ENCODE results near the gene PRKG1. TPM values are rescaled to one million over a fixed set of nuclear protein-coding genes. Genes with fewer than 3 reads are reported as not detected.
A peak's percentile ranks its signal among the peaks of the same experiment; 100 is the strongest.

PRKG1 gene
- total and polyA plus RNA-seq, 8 donors = 1.2 to 9.6 (median 2.9) TPM

GRCh38 chr10:51604579-51604978 lies 530.3 kb downstream of the PRKG1 start:
- Histone ChIP-seq H3K27me3 (no peaks in the 10 kb centered on the region), H3K9me3 (no peaks in the 10 kb centered on the region), H3K27ac (no peak overlapping the region), H3K4me1 (no peaks in the 10 kb centered on the region), H3K36me3 (no peaks in the 10 kb centered on the region), H3K4me3 (no peak overlapping the region)
- intact Hi-C loops (cut with DNase I) = no loop called here
- WGBS, 2 donors = 82% methylated on average over 5 of the region's 5 CpGs
- TF ChIP-seq CTCF (IDR thresholded peaks at IDR 0.05) = no peak
- DNase-seq (no peak), ATAC-seq (no peak), FAIRE-seq (no peak)

GRCh38 chr10:51606825-51607462 lies 532.7 kb downstream of the PRKG1 start:
- DNase-seq (no peak), ATAC-seq (no peak), FAIRE-seq (no peak)
- no peaks in the 10 kb centered on the region for H3K27me3 ChIP-seq
- intact Hi-C loops (cut with DNase I) = no loop called here
- WGBS, 2 donors = 61 to 68% methylated on average over 6 of the region's 6 CpGs
- no peak for TF ChIP-seq CTCF (IDR thresholded peaks at IDR 0.05)
- no peak overlapping the region for H3K4me3 ChIP-seq
- no peaks in the 10 kb centered on the region for H3K36me3 ChIP-seq
- no peak overlapping the region for H3K27ac ChIP-seq
- no peaks in the 10 kb centered on the region for H3K9me3 ChIP-seq
- H3K4me1 ChIP-seq = no peaks in the 10 kb centered on the region

GRCh38 chr10:51607463-51607835 lies 533.2 kb downstream of the PRKG1 start:
- Histone ChIP-seq H3K4me1 (no peaks in the 10 kb centered on the region), H3K27me3 (no peaks in the 10 kb centered on the region), H3K4me3 (no peak overlapping the region), H3K9me3 (no peaks in the 10 kb centered on the region), H3K36me3 (no peaks in the 10 kb centered on the region), H3K27ac (no peak overlapping the region)
- peak in 3 of 4 donors; percentile 54 to 71 (median 54) for ATAC-seq
- FAIRE-seq = no peak
- TF ChIP-seq CTCF (IDR thresholded peaks at IDR 0.05) = no peak
- peak in 5 of 6 donors; percentile 18 to 36 (median 23) for DNase-seq
- WGBS, 2 donors = 25 to 40% methylated on average over 3 of the region's 3 CpGs
- intact Hi-C loops (cut with DNase I) = no loop called here

- ATAC-seq = no peak
- TF ChIP-seq CTCF (IDR thresholded peaks at IDR 0.05) = no peak
- H3K4me1 ChIP-seq = no peaks in the 10 kb centered on the region
- H3K4me3 ChIP-seq = no peak overlapping the region
- no peaks in the 10 kb centered on the region for H3K36me3 ChIP-seq
- FAIRE-seq = no peak
- DNase-seq = no peak
- intact Hi-C loops (cut with DNase I) = no loop called here
- peaks cover 0 to 2% (median 0%) of the 10 kb centered on the region in 4 donors for H3K9me3 ChIP-seq
- WGBS, 2 donors = 67 to 75% methylated on average over 2 of the region's 2 CpGs
- no peak overlapping the region for H3K27ac ChIP-seq
- H3K27me3 ChIP-seq = no peaks in the 10 kb centered on the region
These were observed 533.9 kb downstream of the PRKG1 start for GRCh38 chr10:51608211-51608610.

GRCh38 chr10:51615764-51616298 lies 541.5 kb downstream of the PRKG1 start:
- no peaks in the 10 kb centered on the region for H3K36me3 ChIP-seq
- 84 to 88% methylated on average over 3 of the region's 3 CpGs for WGBS, 2 donors
- ATAC-seq = no peak
- no peak for TF ChIP-seq CTCF (IDR thresholded peaks at IDR 0.05)
- no peak overlapping the region for H3K27ac ChIP-seq
- no peak overlapping the region for H3K4me3 ChIP-seq
- no peaks in the 10 kb centered on the region for H3K4me1 ChIP-seq
- FAIRE-seq = no peak
- intact Hi-C loops (cut with DNase I) = no loop called here
- no peaks in the 10 kb centered on the region for H3K27me3 ChIP-seq
- no peak for DNase-seq
- H3K9me3 ChIP-seq = peaks cover 0 to 6% (median 0%) of the 10 kb centered on the region in 4 donors
